PC-9 (cell line): ENCODE data around the gene DAPK2. TPM values are rescaled to one million over a fixed set of nuclear protein-coding genes. Genes with fewer than 3 reads are reported as not detected.
"Not testable (repeated sequence)": the region's sequence is repeated elsewhere in the genome, so short reads cannot be mapped to it uniquely, and the experiment has no call there.

Experiments used
- BruUV-seq: library from RNA; stranded (reverse); fragments of 400-500 nt; replicated peaks from 2 replicates; lab custom pipeline; 2021; lab: Mats Ljungman, UMichigan
- CTCF ChIA-PET: fragments of 300-600 bp; sonication (Branson Sonifier 250); formaldehyde crosslinking; loops from one replicate; lab custom pipeline; 2022; ENCODE audit warnings: antibody characterized with exemption; lab: Charles Lee
- POLR2A ChIA-PET: fragments of 300-600 bp; sonication (Branson Sonifier 250); formaldehyde crosslinking; loops from one replicate; lab custom pipeline; 2022; ENCODE audit warnings: antibody characterized with exemption; ENCODE audit not compliant: unreplicated experiment; lab: Charles Lee
- DNase-seq, 2 experiments: peaks; one replicate each; pipeline versions ENCODE4 v3.0.0 to v3.0.0-alpha.2; 2015 to 2022; ENCODE audit warnings: mixed read lengths in 1 of 2
- H2AFZ ChIP-seq: fragments of 200-600 bp; sonication (generic); 2 replicates; pipeline ENCODE4 v1.8.1; 2017; ENCODE audit warnings: antibody characterized with exemption
- H3F3A ChIP-seq: fragments of 200-600 bp; sonication (generic); 2 replicates; pipeline ENCODE4 v1.8.1; 2017; ENCODE audit warnings: antibody characterized with exemption, mild to moderate bottlenecking, low read depth; ENCODE audit not compliant: insufficient read depth
- H3K27ac ChIP-seq: fragments of 200-600 bp; sonication (generic); 2 replicates; pipeline ENCODE4 v1.6.1; 2016; ENCODE audit warnings: mixed run types
- H3K27me3 ChIP-seq: fragments of 200-600 bp; sonication (generic); 2 replicates; pipeline ENCODE4 v1.6.1; 2016; ENCODE audit warnings: low read depth, mixed run types; ENCODE audit not compliant: insufficient read depth
- H3K36me3 ChIP-seq: fragments of 200-600 bp; sonication (generic); 2 replicates; pipeline ENCODE4 v1.6.1; 2016; ENCODE audit warnings: low read depth, mixed run types
- H3K4me1 ChIP-seq: fragments of 200-600 bp; sonication (generic); replicated peaks from 2 replicates; pipeline ENCODE4 v1.6.1; 2016; ENCODE audit warnings: mixed run types; ENCODE audit not compliant: insufficient read depth
- H3K4me2 ChIP-seq: fragments of 200-600 bp; sonication (generic); 2 replicates; pipeline ENCODE4 v1.6.1; 2017; ENCODE audit warnings: mixed run types
- H3K4me3 ChIP-seq: fragments of 200-600 bp; sonication (generic); 2 replicates; pipeline ENCODE4 v1.6.1; 2016; ENCODE audit warnings: mixed run types
- H3K79me2 ChIP-seq: fragments of 200-600 bp; sonication (generic); 2 replicates; pipeline ENCODE4 v1.6.1; 2017; ENCODE audit warnings: low read depth, mixed run types
- H3K9me2 ChIP-seq: fragments of 200-600 bp; sonication (generic); 2 replicates; pipeline ENCODE4 v1.8.1; 2017; ENCODE audit warnings: mild to moderate bottlenecking; ENCODE audit not compliant: insufficient read depth
- H3K9me3 ChIP-seq: fragments of 200-600 bp; sonication (generic); 2 replicates; pipeline ENCODE4 v1.8.1; 2016; ENCODE audit warnings: low read depth; ENCODE audit not compliant: insufficient read depth
- H4K20me1 ChIP-seq: fragments of 200-600 bp; sonication (generic); 2 replicates; pipeline ENCODE4 v1.8.1; 2017; ENCODE audit not compliant: insufficient read depth
- CTCF ChIP-seq: fragments of 200-600 bp; sonication (generic); conservative IDR thresholded peaks from 2 replicates; pipeline ENCODE4 v1.6.1; 2017; ENCODE audit warnings: mixed run types, antibody characterized with exemption, mild to moderate bottlenecking, moderate library complexity
- EZH2 ChIP-seq: fragments of 200-600 bp; sonication (generic); IDR thresholded peaks from 2 replicates; pipeline ENCODE4 v1.8.0; 2017; ENCODE audit warnings: antibody characterized with exemption, low read depth
- intact Hi-C: fragments of 100-400 bp; cut with micrococcal nuclease; formaldehyde crosslinking; loops from one replicate; pipeline ENCODE4 v1.10.0; 2022; ENCODE audit not compliant: unreplicated experiment
- total RNA-seq: library from RNA; stranded (reverse); gene quantifications from 2 replicates; pipeline ENCODE4 v1.2.3, GENCODE V29; 2021

DAPK2 gene
- total RNA-seq, 1 experiment from 2014 or later: 11.0 TPM

GRCh38 chr15:63968122-63968524 is 78.2 kb downstream of the DAPK2 start:
- Histone ChIP-seq H3K9me3 (peaks cover 3% of the 10 kb centered on the region; the same call in 1 of the 2 replicates), H4K20me1 (no peaks in the 10 kb centered on the region), H3K36me3 (no peaks in the 10 kb centered on the region), H3K4me1 (no peaks in the 10 kb centered on the region), H3K4me2 (no peak overlapping the region), H2AFZ (no peak overlapping the region), H3K27ac (no peak overlapping the region), H3K9me2 (no peaks in the 10 kb centered on the region), H3K27me3 (no peaks in the 10 kb centered on the region), H3F3A (no peaks in the 10 kb centered on the region), H3K79me2 (no peaks in the 10 kb centered on the region), H3K4me3 (no peak overlapping the region)
- CTCF ChIA-PET: no interaction called here
- TF ChIP-seq CTCF (no peak), EZH2 (no peak)
- POLR2A ChIA-PET: no interaction called here
- no TSS peak for BruUV-seq
- no peak for DNase-seq
- intact Hi-C loops: no loop called here

DNA sequence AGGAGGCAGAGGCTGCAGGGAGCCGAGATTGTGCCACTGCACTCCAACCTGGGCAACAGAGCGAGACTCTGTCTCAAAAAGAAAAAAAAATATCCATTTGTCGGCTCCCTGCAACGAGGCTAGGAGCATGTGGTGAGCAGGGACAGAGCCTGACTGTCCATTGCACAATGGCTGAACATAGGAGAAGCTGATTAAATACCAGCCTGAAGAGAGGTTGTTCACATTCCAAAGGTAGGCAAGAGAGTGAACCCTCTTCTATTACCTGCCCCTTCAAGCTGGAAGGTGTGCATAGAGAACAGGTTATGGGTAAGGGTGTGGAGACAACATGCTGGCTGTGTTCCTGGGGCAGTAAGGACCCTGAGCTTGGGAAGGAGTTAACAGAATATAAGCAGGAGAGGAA is 78.7 kb downstream of the DAPK2 start:
- no peaks in the 10 kb centered on the region for H3K27me3 ChIP-seq
- H3F3A ChIP-seq: no peaks in the 10 kb centered on the region
- ChIA-PET CTCF (no interaction called here), POLR2A (interaction anchor here (0.6 kb wide), 1 partner anchor 982 kb away, joined by 4 read pairs; no protein-coding TSS in a partner anchor)
- H3K36me3 ChIP-seq: no peaks in the 10 kb centered on the region
- no peak for DNase-seq
- peaks cover 3% of the 10 kb centered on the region; the same call in 1 of the 2 replicates for H3K9me3 ChIP-seq
- no peaks in the 10 kb centered on the region for H4K20me1 ChIP-seq
- TF ChIP-seq EZH2: no peak
- H3K27ac ChIP-seq: no peak overlapping the region
- intact Hi-C loops: no loop called here
- no peak overlapping the region for H3K4me3 ChIP-seq
- H3K4me1 ChIP-seq: no peaks in the 10 kb centered on the region
- no peaks in the 10 kb centered on the region for H3K79me2 ChIP-seq
- H2AFZ ChIP-seq: no peak overlapping the region
- H3K4me2 ChIP-seq: no peak overlapping the region
- no peaks in the 10 kb centered on the region for H3K9me2 ChIP-seq
- BruUV-seq: no TSS peak

DNA sequence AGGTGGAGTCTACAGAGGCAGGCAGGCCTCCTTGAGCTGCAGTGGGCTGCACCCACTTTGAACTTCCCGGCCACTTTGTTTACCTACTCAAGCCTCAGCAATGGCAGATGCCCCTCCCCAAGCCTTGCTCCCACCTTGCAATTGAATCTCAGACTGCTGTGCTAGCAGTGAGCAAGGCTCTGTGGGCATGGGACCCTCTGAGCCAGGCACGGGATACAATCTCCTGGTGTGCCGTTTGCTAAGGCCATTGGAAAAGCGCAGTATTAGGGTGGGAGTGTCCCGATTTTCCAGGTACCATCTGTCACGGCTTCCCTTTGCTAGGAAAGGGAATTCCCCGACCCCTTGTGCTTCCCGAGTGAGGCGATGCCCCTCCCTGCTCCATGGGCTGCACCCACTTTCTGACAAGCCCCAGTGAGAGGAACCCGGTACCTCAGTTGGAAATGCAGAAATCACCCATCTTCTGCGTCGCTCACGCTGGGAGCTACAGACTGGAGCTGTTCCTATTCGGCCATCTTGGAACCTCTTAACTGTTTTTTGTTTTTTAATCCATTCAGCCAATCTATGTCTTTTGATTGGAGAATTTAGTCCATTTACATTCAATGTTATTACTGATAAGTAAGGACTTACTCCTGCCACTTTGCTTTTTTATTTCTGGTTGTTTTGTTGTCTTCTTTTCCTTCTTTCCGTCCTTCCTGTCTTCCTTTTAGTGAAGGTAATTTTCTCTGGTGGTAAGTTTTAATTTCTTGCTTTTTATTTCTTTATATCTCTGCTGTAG is 83.2 kb downstream of the DAPK2 start:
- BruUV-seq, H4K20me1 ChIP-seq, H3K9me3 ChIP-seq, H3K4me2 ChIP-seq, H3K27ac ChIP-seq, H3K9me2 ChIP-seq, H2AFZ ChIP-seq, DNase-seq, H3F3A ChIP-seq, H3K36me3 ChIP-seq, H3K4me1 ChIP-seq, H3K4me3 ChIP-seq, intact Hi-C loops, CTCF ChIA-PET, POLR2A ChIA-PET, H3K27me3 ChIP-seq, H3K79me2 ChIP-seq: not testable (repeated sequence)

DNA sequence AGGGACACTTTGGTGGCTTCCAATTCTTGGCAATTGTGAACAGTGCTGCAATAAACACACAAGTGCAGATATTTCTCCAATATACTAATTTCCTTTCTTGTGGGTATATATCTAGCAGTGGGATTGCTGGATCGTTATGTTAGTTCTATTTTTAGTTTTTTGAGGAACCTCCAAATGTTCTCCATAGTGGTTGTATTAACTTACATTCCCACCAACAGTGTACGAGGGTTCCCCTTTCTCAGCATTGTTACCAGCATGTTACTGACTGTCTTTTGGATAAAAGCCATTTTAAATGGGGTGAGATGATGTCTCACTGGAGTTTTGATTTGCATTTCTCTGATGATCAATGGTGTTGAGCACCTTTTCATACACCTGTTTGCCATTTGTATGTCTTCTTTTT is 92.8 kb downstream of the DAPK2 start:
- H4K20me1 ChIP-seq: no peaks in the 10 kb centered on the region
- intact Hi-C loops: no loop called here
- no peaks in the 10 kb centered on the region for H3F3A ChIP-seq
- no peak for DNase-seq
- H3K4me3 ChIP-seq: no peak overlapping the region
- no peak overlapping the region for H3K4me2 ChIP-seq
- no peaks in the 10 kb centered on the region for H3K27me3 ChIP-seq
- BruUV-seq: no TSS peak
- POLR2A ChIA-PET: interaction anchor here (0.7 kb wide), 1 partner anchor 81 kb away, joined by 6 read pairs; no protein-coding TSS in a partner anchor
- 0 out of 2 replicates have a peak, but pooled peaks cover 3% of the 10 kb centered on the region for H3K9me3 ChIP-seq
- no peaks in the 10 kb centered on the region; the same call in 1 of the 2 replicates for H3K9me2 ChIP-seq
- CTCF ChIA-PET: no interaction called here
- H3K4me1 ChIP-seq: no peaks in the 10 kb centered on the region
- TF ChIP-seq EZH2 (no peak), CTCF (no peak)
- no peak overlapping the region for H2AFZ ChIP-seq
- no peak overlapping the region for H3K27ac ChIP-seq
- no peaks in the 10 kb centered on the region for H3K36me3 ChIP-seq
- H3K79me2 ChIP-seq: no peaks in the 10 kb centered on the region
